Liver (tissue), 3 donors: ENCODE data around the gene SELENOO.

Experiments
- CTCF ChIP-seq: fragments of 150-350 bp; IDR thresholded peaks from 2 replicates; pipeline ENCODE4 v1.5.1; 2017; ENCODE audit warnings: improper control_type of control experiment, low read depth, low read length; ENCODE audit not compliant: missing input control
- EGR1 ChIP-seq, 2 donors: IDR thresholded peaks; 2 replicates each; pipeline ENCODE4 v1.6.1; 2016 to 2018; ENCODE audit warnings: antibody characterized with exemption in 2 of 2, low read depth in 2 of 2
- FOXA1 ChIP-seq: IDR thresholded peaks from 2 replicates; pipeline ENCODE4 v1.6.1; 2016; ENCODE audit warnings: antibody characterized with exemption
- GABPA ChIP-seq, 2 donors: IDR thresholded peaks in 1 of 2; conservative IDR thresholded peaks in 1 of 2; 2 replicates each; pipeline ENCODE4 v1.6.1; 2016; ENCODE audit warnings: antibody characterized with exemption in 2 of 2, mild to moderate bottlenecking in 1 of 2, moderate library complexity in 1 of 2
- HNF4A ChIP-seq, 2 donors: conservative IDR thresholded peaks; 2 replicates each; pipeline ENCODE4 v1.6.1; 2016; ENCODE audit warnings: antibody characterized with exemption in 2 of 2, mild to moderate bottlenecking in 2 of 2
- JUND ChIP-seq, 2 donors: IDR thresholded peaks; 2 replicates each; pipeline ENCODE4 v1.6.1; 2016; ENCODE audit warnings: antibody characterized with exemption in 2 of 2
- MAX ChIP-seq: IDR thresholded peaks from 2 replicates; pipeline ENCODE4 v1.6.1; 2016; ENCODE audit warnings: antibody characterized with exemption
- RAD21 ChIP-seq, 2 donors: IDR thresholded peaks; 2 replicates each; pipeline ENCODE4 v1.6.1; 2016; ENCODE audit warnings: antibody characterized with exemption in 2 of 2, mild to moderate bottlenecking in 2 of 2
- RXRA ChIP-seq, 2 donors: IDR thresholded peaks; 2 replicates each; pipeline ENCODE4 v1.6.1; 2017 to 2018; ENCODE audit warnings: antibody characterized with exemption in 2 of 2, mild to moderate bottlenecking in 1 of 2
- SP1 ChIP-seq: IDR thresholded peaks from 2 replicates; pipeline ENCODE4 v1.6.1; 2018; ENCODE audit warnings: antibody characterized with exemption, mild to moderate bottlenecking
- TAF1 ChIP-seq: conservative IDR thresholded peaks from 2 replicates; pipeline ENCODE4 v1.6.1; 2016; ENCODE audit warnings: antibody characterized with exemption, mild to moderate bottlenecking
- YY1 ChIP-seq: IDR thresholded peaks from 2 replicates; pipeline ENCODE4 v1.6.1; 2016; ENCODE audit warnings: antibody characterized with exemption, mild to moderate bottlenecking
- TF ChIP-seq, protein P1 (sequence below): IDR thresholded peaks from 2 replicates; pipeline ENCODE4 v1.6.1; 2016; ENCODE audit warnings: antibody characterized with exemption, mild to moderate bottlenecking
- TF ChIP-seq, protein P2 (sequence below): IDR thresholded peaks from 2 replicates; pipeline ENCODE4 v1.6.1; 2016; ENCODE audit warnings: antibody characterized with exemption
- donor health status: healthy.
- donor health status: healthy.

DNA sequence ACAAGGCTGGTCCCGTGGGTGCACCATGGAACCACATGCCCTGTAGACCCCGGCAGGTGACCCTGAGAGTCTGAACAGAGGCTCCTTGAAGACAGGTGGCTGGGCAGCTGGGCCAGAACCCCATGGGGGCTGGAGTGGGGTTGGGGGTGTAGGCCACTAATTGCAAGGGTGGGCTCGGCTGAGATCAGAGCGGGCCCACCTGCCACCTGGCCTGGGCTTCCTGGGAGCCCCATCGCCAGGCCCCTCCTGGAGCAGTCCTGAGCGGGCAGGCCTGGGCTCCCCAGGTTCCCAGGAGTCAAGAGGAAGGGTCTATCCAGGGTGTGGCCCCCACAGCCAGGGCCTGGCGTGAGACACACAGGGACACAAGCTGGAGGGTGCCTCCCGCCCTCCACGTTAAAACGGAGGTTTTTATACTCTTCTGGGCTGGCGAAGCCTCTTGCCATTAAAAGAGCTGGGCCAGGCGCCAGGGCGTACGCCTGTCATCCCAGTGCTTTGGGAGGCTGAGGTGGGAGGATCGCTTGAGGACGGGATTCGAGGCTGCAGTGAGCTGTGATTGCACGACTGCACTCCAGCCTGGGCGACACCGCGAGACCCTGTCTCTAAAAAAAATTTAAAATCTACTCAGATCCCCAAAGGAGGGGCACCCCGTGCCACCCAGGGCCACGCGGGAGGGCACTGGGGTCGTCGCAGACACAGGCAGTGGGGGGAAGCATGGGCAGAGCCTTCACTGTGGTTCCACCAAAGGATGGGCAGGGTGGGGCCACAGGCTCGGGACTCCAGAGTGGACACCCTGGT is 19.9 kb upstream of the SELENOO start:
- TF ChIP-seq CTCF (no peak), MAX (no peak), GABPA (IDR thresholded peaks at IDR 0.05 in 1 of 2, conservative IDR thresholded peaks at IDR 0.05 in 1 of 2) (no peak), YY1 (no peak), SP1 (no peak), FOXA1 (no peak), TAF1 (no peak), JUND (IDR thresholded peaks at IDR 0.05) (no peak), HNF4A (conservative IDR thresholded peaks at IDR 0.05) (no peak), RAD21 (IDR thresholded peaks at IDR 0.05) (no peak), EGR1 (IDR thresholded peaks at IDR 0.05; ENCODE audit: low read depth in 2 of 2) (no peak), RXRA (IDR thresholded peaks at IDR 0.05) (no peak)
- TF ChIP-seq, protein P1, sequence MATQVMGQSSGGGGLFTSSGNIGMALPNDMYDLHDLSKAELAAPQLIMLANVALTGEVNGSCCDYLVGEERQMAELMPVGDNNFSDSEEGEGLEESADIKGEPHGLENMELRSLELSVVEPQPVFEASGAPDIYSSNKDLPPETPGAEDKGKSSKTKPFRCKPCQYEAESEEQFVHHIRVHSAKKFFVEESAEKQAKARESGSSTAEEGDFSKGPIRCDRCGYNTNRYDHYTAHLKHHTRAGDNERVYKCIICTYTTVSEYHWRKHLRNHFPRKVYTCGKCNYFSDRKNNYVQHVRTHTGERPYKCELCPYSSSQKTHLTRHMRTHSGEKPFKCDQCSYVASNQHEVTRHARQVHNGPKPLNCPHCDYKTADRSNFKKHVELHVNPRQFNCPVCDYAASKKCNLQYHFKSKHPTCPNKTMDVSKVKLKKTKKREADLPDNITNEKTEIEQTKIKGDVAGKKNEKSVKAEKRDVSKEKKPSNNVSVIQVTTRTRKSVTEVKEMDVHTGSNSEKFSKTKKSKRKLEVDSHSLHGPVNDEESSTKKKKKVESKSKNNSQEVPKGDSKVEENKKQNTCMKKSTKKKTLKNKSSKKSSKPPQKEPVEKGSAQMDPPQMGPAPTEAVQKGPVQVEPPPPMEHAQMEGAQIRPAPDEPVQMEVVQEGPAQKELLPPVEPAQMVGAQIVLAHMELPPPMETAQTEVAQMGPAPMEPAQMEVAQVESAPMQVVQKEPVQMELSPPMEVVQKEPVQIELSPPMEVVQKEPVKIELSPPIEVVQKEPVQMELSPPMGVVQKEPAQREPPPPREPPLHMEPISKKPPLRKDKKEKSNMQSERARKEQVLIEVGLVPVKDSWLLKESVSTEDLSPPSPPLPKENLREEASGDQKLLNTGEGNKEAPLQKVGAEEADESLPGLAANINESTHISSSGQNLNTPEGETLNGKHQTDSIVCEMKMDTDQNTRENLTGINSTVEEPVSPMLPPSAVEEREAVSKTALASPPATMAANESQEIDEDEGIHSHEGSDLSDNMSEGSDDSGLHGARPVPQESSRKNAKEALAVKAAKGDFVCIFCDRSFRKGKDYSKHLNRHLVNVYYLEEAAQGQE: no peak
- TF ChIP-seq, protein P2, sequence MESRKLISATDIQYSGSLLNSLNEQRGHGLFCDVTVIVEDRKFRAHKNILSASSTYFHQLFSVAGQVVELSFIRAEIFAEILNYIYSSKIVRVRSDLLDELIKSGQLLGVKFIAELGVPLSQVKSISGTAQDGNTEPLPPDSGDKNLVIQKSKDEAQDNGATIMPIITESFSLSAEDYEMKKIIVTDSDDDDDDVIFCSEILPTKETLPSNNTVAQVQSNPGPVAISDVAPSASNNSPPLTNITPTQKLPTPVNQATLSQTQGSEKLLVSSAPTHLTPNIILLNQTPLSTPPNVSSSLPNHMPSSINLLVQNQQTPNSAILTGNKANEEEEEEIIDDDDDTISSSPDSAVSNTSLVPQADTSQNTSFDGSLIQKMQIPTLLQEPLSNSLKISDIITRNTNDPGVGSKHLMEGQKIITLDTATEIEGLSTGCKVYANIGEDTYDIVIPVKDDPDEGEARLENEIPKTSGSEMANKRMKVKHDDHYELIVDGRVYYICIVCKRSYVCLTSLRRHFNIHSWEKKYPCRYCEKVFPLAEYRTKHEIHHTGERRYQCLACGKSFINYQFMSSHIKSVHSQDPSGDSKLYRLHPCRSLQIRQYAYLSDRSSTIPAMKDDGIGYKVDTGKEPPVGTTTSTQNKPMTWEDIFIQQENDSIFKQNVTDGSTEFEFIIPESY: no peak
